GM12872 (cell line): ENCODE measurements around the gene LYAR.

Experiments used
- CTCF ChIP-seq: IDR thresholded peaks from 3 replicates; pipeline ENCODE4 v1.5.1; 2011; ENCODE audit warnings: low read depth, mild to moderate bottlenecking, low read length, moderate library complexity; ENCODE audit not compliant: insufficient read depth

Gene LYAR

GRCh38 chr4:4225915-4226605 is 63.9 kb downstream of the LYAR start:
- no peak for TF ChIP-seq CTCF
